Transverse colon (tissue), 4 donors: ENCODE results near the gene GTPBP4. TPM values are rescaled to one million over a fixed set of nuclear protein-coding genes. Genes with fewer than 3 reads are reported as not detected.

Experiments used
- DNase-seq: peaks from one replicate; pipeline ENCODE4 v3.0.0-alpha.2; 2019
- H3K27ac ChIP-seq, 4 donors: fragments of 200-600 bp; sonication (generic); 2 replicates each; pipeline ENCODE4 v1.5.1; 2016 to 2018; ENCODE audit warnings: inconsistent platforms in 4 of 4
- H3K27me3 ChIP-seq: fragments of 200-600 bp; sonication (generic); 2 replicates; pipeline ENCODE4 v1.5.1; 2017; ENCODE audit warnings: inconsistent platforms
- H3K36me3 ChIP-seq, 4 donors: fragments of 200-600 bp; sonication (generic); 2 replicates each; pipeline ENCODE4 v1.5.1; 2017 to 2019; ENCODE audit warnings: inconsistent platforms in 4 of 4
- H3K4me1 ChIP-seq, 4 donors: fragments of 200-600 bp; sonication (generic); 2 replicates each; pipeline ENCODE4 v1.5.1; 2017 to 2020; ENCODE audit warnings: inconsistent platforms in 4 of 4
- H3K4me3 ChIP-seq, 4 donors: fragments of 200-600 bp; sonication (generic); 1 replicate in 1 of 4; 2 replicates in 3 of 4; pipeline versions ENCODE4 v1.5.1 to v1.6.1; 2017 to 2019; ENCODE audit warnings: inconsistent platforms in 4 of 4
- H3K9me3 ChIP-seq, 2 donors: fragments of 200-600 bp; sonication (generic); 2 replicates each; pipeline ENCODE4 v1.5.1; 2017 to 2019; ENCODE audit warnings: inconsistent platforms in 2 of 2
- CTCF ChIP-seq, 5 experiments: fragments of 200-600 bp in 3 of 5; fragments of 450-650 bp in 2 of 5; sonication (generic) in 3 of 5; IDR thresholded peaks; 1 replicate in 2 of 5; 2 replicates in 3 of 5; pipeline ENCODE4 v1.5.1; 2016 to 2017; ENCODE audit warnings: antibody characterized with exemption in 5 of 5, inconsistent platforms in 3 of 5, mild to moderate bottlenecking in 2 of 5, moderate library complexity in 1 of 5
- EP300 ChIP-seq: sonication (generic); formaldehyde crosslinking; IDR thresholded peaks from one replicate; pipeline ENCODE4 v1.6.1; 2017; ENCODE audit warnings: antibody characterized with exemption, low read depth
- POLR2A ChIP-seq: fragments of 450-650 bp; IDR thresholded peaks from one replicate; pipeline ENCODE4 v1.6.1; 2016; ENCODE audit warnings: antibody characterized with exemption, mild to moderate bottlenecking, moderate library complexity
- POLR2AphosphoS5 ChIP-seq, 3 donors: sonication (generic); formaldehyde crosslinking; IDR thresholded peaks; one replicate each; pipeline ENCODE4 v1.6.1; 2016; ENCODE audit warnings: antibody characterized with exemption in 3 of 3
- WGBS, 2 donors: methylation state at CpG; one replicate each; pipeline ENCODE4 v1.1.5; 2018; ENCODE audit warnings: low coverage in 1 of 2; 5-methylcytosine and 5-hydroxymethylcytosine counted together
- in situ Hi-C, 4 donors: fragments of 200-750 bp; cut with MboI; loops; one replicate each; pipeline versions ENCODE4 v1.15.0 to v1.15.1; 2017; ENCODE audit warnings: low sequenced_read_pairs in 3 of 4, low pct_ligation_motif_present in 1 of 4, low pct_unique_long_range_greater_than_20kb in 1 of 4
- intact Hi-C: fragments of 100-400 bp; cut with DNase I; formaldehyde crosslinking; loops from one replicate; pipeline ENCODE4 v1.15.1; 2023; ENCODE audit warnings: low total_unique reads
- total RNA-seq, 4 donors: library from RNA; depleted of rRNA; stranded (reverse); fragments of >200 nt; gene quantifications; one replicate each; pipeline ENCODE4 v1.1.0, GENCODE V29; 2016

The GTPBP4 gene
- total RNA-seq, 4 donors from 2014 or later = 9.4 to 25.4 (median 17.1) TPM

- H3K27ac ChIP-seq = no peak overlapping the region
- H3K9me3 ChIP-seq = no peaks in the 10 kb centered on the region
- WGBS, 2 donors = 75 to 88% methylated on average over 2 to 10 of the region's 10 CpGs
- in situ Hi-C loops (no loop called here), intact Hi-C loops (no loop called here)
- no peaks in the 10 kb centered on the region for H3K27me3 ChIP-seq
- no peak for DNase-seq
- TF ChIP-seq EP300 (no peak), POLR2A (no peak), CTCF (IDR thresholded peaks at IDR 0.05) (no peak), POLR2AphosphoS5 (IDR thresholded peaks at IDR 0.05) (no peak)
- no peaks in the 10 kb centered on the region for H3K4me1 ChIP-seq
- H3K4me3 ChIP-seq = no peak overlapping the region
- peaks cover 0 to 37% (median 13%) of the 10 kb centered on the region in 4 donors for H3K36me3 ChIP-seq
Observed at GRCh38 chr10:1020460-1020859, 32.2 kb downstream of the GTPBP4 start.

GRCh38 chr10:1020958-1021357 is 32.7 kb downstream of the GTPBP4 start:
- in situ Hi-C loops = no loop called here
- intact Hi-C loops = no loop called here
- no peaks in the 10 kb centered on the region for H3K4me1 ChIP-seq
- 91% methylated on average over 9 of the region's 9 CpGs; no CpG with 5 or more reads in 1 of the 2 donors for WGBS, 2 donors
- no peaks in the 10 kb centered on the region for H3K9me3 ChIP-seq
- H3K36me3 ChIP-seq = peaks cover 0 to 33% (median 11%) of the 10 kb centered on the region in 4 donors
- no peak for DNase-seq
- H3K27me3 ChIP-seq = no peaks in the 10 kb centered on the region
- H3K4me3 ChIP-seq = no peak overlapping the region
- H3K27ac ChIP-seq = no peak overlapping the region
- TF ChIP-seq POLR2AphosphoS5 (IDR thresholded peaks at IDR 0.05) (no peak), EP300 (no peak), CTCF (IDR thresholded peaks at IDR 0.05) (no peak), POLR2A (no peak)

- Histone ChIP-seq H3K9me3 (no peaks in the 10 kb centered on the region), H3K36me3 (peaks cover 0 to 20% (median 3%) of the 10 kb centered on the region in 4 donors), H3K4me1 (no peaks in the 10 kb centered on the region), H3K27ac (no peak overlapping the region), H3K4me3 (no peak overlapping the region), H3K27me3 (no peaks in the 10 kb centered on the region)
- DNase-seq = no peak
- in situ Hi-C loops = no loop called here
- no peak for TF ChIP-seq CTCF (IDR thresholded peaks at IDR 0.05)
- TF ChIP-seq POLR2AphosphoS5 (IDR thresholded peaks at IDR 0.05) = no peak
- no peak for TF ChIP-seq EP300
- TF ChIP-seq POLR2A = no peak
- intact Hi-C loops = no loop called here
- WGBS, 2 donors = 86 to 89% methylated on average over 7 to 12 of the region's 12 CpGs
Observed at GRCh38 chr10:1022413-1022812, 34.2 kb downstream of the GTPBP4 start.

- WGBS, 2 donors = 95 to 100% methylated on average over 1 to 12 of the region's 12 CpGs
- no peak for DNase-seq
- Histone ChIP-seq H3K9me3 (no peaks in the 10 kb centered on the region), H3K4me3 (no peak overlapping the region), H3K36me3 (peaks cover 0 to 9% (median 0%) of the 10 kb centered on the region in 4 donors), H3K27ac (no peak overlapping the region), H3K27me3 (no peaks in the 10 kb centered on the region), H3K4me1 (no peaks in the 10 kb centered on the region)
- in situ Hi-C loops = no loop called here
- intact Hi-C loops = no loop called here
- TF ChIP-seq POLR2AphosphoS5 (IDR thresholded peaks at IDR 0.05) = no peak
- no peak for TF ChIP-seq CTCF (IDR thresholded peaks at IDR 0.05)
- TF ChIP-seq POLR2A = no peak
- no peak for TF ChIP-seq EP300
Observed at GRCh38 chr10:1024103-1024502, 35.9 kb downstream of the GTPBP4 start.
